OCI-LY3 (cell line): ENCODE results near the gene GPR4.

Source experiments
- CTCF ChIP-seq: fragments of 200-600, 300-600 bp; sonication (generic); IDR thresholded peaks from 2 replicates; pipeline ENCODE4 v1.5.1; 2014; ENCODE audit warnings: antibody characterized with exemption, low read length, low read depth
- EZH2phosphoT487 ChIP-seq: fragments of 200-600 bp; shearing (Covaris generic); IDR thresholded peaks from 2 replicates; pipeline ENCODE4 v1.6.1; 2018; ENCODE audit warnings: antibody characterized with exemption, mixed run types, low read depth

- TF ChIP-seq CTCF = no peak
- TF ChIP-seq EZH2phosphoT487 = no peak
These were observed 25.3 kb downstream of the GPR4 start for GRCh38 chr19:45576682-45577081.
